ENCODE results near the gene TBCK.
"Not testable (repeated sequence)": the region's sequence is repeated elsewhere in the genome, so short reads cannot be mapped to it uniquely, and the experiment has no call there.

TBCK gene

DNA sequence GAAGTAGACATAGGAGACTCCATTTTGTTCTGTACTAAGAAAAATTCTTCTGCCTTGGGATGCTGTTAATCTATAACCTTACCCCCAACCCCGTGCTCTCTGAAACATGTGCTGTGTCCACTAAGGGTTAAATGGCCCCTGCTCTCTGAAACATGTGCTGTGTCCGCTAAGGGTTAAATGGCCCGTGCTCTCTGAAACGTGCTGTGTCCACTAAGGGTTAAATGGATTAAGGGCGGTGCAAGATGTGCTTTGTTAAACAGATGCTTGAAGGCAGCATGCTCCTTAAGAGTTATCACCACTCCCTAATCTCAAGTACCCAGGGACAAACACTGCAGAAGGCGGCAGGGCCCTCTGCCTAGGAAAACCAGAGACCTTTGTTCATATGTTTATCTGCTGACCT lies 5.8 kb upstream of the TBCK start:
- not testable (repeated sequence) for DNase-seq (ENCODE audit: low read depth, low spot score)

DNA sequence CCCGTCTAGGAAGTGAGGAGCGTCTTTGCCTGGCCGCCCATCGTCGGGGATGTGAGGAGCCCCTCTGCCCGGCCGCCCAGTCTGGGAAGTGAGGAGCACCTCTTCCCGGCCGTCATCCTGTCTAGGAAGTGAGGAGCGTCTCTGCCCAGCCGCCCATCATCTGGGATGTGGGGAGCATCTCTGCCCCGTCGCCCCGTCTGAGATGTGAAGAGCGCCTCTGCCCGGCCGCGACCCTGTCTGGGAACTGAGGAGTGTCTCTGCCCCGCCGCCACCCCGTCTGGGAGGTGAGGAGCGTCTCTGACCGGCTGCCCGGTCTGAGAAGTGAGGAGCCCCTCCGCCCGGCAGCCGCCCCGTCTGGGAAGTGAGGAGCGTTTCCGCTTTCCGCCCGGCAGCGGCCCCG lies 5.2 kb upstream of the TBCK start:
- DNase-seq (ENCODE audit: low read depth, low spot score) = not testable (repeated sequence)

DNA sequence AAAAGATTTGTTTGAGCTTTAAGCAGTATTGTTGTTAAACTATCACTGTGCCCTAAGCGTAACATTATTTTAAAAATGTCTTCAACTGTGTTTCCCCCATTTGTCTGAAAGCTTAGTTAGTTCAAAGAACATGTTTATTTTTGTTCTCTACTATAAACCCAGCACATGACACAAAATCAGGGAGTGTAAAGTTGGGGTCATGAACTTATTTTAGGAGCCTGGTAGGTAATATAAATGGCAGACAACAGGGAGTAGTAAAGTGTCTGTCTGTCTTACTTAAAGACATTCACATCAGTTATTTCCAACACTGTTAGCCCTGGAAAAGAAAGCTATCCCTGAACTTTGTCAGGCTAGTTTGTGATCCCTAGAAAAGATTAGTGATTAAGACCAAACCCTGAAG lies 4.2 kb upstream of the TBCK start:
- DNase-seq (ENCODE audit: low read depth, low spot score) = no peak

DNA sequence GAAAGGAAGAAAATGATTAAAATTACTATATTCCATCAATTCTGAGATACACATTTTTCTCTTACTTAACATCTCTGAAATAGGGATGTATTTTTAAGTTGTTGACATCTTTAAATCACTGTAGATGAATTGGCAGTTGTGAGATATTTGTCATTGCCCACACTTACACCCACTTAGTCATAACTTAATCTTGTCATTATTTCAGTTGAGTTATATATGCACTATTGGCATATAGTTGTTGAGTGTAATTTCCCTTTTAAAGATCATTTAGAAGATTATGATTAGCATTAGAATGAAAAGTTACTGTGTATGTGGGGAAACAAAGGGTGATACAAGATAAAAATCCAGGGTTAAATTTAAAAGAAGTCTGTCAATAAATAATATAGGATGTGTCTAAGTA lies 2.5 kb upstream of the TBCK start:
- no peak for DNase-seq (ENCODE audit: low read depth, low spot score)

DNA sequence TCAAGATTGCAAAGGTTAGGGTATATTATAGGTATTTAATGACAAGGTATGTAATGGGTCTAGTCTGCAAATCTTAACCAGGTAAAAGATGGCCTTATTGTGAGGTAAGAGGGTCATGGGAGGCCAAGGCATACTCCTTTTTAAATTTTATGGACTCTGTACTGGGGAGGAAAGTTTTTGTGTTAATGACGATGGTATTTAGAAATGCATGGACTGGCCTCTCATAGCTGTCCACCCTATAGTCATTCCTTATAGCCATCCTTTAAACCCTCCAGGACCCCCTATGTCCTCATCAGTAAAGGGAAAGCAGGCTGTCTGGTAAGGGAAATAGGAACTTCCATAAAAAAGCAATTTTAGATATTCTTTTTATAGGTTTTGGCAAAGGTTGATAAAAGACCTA lies 1.8 kb upstream of the TBCK start:
- DNase-seq (ENCODE audit: low read depth, low spot score) = no peak

DNA sequence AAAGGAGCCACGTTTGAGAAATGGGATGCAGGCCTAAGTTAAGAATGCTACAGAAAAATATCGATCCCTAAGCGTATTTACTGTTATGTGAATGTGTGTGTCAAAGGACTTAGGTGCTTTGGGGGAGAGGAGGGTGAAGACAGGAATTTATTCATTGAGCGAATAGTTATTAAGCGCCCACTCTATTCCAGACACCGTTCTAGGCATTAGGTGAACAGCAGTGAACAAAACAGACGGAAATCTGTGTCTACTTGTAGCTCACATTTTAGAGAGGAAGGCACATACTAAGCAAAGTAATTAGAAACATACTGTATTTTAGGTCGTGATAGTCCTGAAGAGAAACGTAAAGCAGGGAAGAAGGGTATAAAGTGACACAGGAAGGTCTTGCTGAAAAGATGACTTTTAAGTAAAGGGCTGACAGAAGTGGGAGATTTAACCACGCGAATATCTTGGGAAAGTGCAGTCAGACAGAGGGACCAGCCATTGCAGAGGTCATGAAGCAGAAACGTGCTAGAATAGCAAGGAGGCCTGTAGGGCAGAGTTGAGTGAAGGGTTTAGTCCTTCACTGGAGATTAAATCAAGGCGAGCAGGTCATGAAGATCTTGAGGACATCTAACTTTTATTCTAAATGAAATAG lies 882 bp upstream of the TBCK start:
- DNase-seq (ENCODE audit: low read depth, low spot score) = no peak

DNA sequence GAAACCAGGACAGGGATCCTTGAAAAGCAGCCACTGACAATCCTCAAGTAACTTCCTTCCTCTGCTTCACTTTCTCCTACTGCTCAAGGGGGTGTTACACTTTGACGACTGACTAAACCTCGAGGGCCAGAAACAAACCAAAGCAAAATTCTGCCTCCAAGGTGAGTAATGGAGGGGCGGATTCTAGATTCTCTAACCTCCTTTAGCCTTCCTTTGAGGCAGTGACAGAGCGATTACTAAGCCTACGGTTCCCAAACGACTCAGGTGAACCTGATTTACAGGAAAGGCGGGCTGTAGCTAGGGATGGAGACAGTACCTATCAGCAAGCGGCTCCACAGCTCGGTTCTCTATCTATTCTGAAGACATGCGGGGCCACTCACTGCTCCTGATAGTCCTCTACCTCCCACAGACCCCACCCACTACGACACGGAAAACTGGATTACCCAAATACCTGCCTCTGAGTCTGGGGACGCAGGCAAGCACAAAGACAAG lies 487 bp downstream of the TBCK start:
- DNase-seq (ENCODE audit: low read depth, low spot score) = no peak

DNA sequence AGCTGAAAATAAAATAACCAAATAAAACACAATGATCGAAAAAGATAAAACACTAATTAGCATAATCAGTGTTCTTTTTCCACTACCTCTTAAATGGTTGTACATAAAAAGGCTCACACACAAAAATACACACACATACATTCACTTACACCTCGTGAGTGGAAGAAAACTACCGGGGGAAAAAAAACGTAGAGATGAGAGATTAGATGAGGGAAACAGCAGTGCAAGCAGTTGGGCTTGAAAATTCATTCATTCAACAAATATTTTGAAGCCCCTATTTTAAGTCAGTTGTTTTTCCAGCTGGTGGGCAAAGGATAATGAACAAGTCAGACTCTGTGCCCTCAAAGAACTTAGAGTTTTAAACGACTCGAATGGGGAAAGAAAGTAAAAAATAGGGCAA lies 1.0 kb downstream of the TBCK start:
- no peak for DNase-seq (ENCODE audit: low read depth, low spot score)

DNA sequence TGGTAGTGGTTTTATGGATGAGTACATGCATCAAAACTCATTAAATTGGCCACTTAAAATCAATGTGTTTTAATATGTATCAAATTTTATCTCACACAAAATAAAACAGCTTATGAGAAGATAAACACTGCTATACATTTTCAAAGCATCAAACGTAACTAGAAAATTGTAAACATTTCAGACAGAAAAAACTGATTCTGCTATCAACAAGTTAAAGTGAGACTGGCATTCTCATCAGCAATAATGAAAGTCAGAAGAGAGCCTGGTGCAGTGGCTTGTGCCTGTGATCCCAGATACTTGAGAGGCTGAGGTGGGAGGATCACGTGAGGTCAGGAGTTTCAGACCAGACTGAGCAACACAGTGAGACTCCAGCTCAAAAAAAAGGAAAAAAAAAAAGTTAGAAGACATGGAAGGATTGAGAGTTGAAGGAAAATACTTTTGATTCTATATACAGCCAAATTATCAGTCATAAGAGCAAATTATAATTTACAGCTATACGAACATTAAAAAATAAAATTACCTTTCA lies 2.9 kb downstream of the TBCK start:
- DNase-seq (ENCODE audit: low read depth, low spot score) = no peak

DNA sequence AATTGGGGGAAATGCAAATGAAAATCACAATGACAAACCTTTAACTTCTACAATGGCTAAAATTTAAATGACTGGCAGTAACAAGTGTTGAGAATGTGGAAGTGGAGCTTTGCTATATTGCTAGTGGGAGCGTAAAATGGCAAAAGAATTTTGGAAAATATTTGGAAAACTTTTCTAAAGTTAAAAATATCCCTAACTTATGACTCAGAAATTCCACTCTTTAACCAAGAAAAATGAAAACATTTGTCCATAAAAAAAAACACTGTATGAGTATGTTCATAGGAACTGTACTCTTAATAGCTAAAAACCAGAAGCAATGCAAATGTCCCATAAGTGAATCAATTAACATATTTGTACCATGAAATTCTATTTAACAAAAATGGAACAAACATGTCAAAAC lies 3.6 kb downstream of the TBCK start:
- DNase-seq (ENCODE audit: low read depth, low spot score) = no peak

DNA sequence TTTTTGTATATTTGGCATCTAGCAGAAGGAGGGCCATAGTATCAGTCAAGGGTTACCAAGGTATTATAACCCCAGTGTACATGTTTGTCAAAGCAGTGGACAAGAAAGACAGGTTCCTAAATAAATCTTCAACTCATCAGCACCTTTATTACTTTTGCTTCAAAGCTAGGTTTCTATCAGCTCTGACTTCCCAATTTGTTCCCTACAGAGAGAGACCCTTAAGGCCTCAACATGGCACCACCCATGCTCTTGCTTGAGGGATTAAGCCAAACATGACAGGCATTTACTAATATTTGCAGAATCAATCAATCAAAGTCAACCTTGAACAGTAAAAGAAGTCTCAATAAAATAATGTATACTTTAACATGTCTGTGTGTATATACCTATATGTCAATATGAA lies 9.4 kb downstream of the TBCK start:
- DNase-seq (ENCODE audit: low read depth, low spot score) = no peak

DNA sequence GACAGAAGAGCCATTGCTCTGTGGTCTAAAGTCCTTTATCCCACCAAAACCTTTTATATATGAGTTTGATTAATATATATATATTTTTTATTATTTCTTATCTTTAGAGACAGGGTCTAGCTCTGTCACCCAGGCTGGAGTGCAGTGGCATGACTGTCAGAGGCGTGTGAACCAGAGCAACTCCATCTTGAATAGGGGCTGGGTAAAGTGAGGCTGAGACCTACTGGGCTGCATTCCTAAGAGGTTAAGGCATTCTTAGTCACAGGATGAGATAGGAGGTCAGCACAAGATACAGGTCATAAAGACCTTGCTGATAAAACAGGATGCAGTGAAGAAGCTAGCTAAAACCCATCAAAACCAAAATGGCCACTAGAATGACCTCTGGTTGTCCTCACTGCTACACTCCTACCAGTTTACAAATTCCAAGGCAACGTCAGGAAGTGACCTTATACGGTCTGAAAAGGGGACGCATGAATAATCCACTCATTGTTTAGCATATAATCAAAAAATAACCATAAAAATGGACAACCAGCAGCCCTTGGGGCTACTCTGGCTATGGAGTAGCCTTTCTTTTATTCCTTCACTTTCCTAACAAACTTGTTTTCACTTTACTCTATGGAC lies 10.5 kb downstream of the TBCK start:
- no peak for DNase-seq (ENCODE audit: low read depth, low spot score)

DNA sequence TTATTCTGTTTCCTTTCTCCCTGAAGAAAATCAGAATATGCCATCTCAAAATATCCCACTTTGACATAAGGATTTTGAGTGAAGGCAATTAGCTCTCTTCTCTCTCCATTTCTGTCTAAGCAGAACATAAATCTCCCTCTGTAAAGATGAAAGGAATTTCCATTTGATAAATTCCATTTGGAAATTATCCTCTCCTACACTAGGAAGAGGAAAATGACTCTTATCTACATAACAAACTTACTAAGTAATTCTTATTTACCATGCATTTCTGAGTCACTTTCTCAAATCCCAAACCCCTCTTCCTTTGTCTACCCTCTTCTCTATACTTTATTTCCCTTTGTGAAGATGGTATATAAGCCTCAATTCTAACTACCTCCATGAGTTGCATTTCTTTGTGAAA lies 11.4 kb downstream of the TBCK start:
- no peak for DNase-seq (ENCODE audit: low read depth, low spot score)

DNA sequence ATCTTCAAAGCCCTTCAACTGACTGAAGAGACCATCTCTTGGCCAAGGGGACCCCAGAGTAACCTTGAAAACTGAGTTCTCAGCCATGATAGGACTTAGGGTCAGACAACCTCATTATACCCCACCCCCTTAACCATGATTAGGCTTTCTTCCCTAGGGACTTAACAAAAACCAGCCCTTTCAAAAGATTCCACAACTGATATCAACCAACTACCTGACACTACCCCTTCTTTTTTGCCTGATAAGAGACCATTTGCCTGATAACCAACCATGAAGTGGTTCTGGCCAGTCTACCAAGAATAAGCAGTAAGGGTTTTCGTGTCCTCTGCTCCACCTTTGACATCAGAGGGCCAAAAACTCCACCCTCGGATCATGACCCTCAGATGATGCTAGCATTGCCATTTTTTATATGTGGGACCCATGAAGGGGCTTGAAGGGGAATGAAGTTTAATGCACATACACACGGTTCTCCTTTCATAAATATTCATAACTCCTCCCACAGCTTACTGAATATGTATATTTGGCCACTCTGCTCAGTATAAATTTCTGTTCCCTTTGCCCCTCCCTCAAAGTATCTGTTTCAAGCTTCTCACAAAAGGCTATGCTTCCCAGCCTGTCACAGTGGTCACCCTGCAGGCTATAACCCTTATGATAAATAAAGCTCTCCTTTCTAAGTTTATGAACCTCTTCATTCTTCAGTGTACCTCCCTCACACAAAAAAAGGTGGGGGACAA lies 12.3 kb downstream of the TBCK start:
- no peak for DNase-seq (ENCODE audit: low read depth, low spot score)

DNA sequence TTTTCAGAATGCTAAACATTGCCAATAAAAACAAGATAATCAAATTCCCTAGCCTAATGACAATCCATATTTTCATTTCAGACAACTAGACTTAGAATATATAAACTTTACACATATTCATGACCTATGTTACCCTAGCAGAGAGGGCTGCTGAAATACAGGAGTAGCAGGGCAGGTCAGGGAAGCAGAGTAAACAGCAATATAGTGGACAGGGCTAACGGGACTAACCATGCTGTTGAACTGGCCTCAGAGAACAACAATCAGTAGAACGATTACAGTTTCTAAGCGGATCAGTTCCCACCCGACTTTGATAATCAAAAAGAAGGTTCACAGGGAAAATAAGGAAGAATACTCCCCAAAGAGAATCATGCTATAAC lies 14.0 kb downstream of the TBCK start:
- no peak for DNase-seq (ENCODE audit: low read depth, low spot score)

DNA sequence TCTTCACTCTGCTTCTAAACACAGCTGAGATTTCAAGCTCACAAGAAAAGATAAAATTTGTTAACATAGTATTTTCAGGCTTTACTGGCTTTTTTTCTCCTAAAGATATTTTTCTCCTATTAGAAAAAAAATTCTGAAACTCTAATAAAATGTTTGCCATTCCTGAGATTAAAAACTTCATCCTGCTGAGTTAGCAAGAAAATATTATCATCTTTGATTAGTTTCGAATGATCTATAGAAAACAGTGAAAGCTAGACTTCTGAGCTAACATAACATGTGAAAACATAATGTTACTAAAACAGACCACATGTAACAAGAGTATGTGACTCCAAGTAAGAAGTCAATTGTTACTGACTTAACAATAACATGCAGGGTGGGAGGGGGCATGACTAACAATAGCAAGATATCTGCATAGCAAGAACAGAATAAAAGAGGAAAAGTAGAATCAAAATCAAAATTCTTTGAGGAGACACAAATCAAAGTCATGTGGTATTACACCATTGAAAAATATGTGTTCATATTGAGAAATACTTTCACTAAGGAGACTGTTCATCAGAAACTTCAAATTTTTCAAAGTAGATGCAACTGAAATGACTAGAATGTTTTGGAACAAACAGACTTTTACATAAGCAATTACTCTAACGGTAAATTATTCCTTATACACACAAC lies 14.5 kb downstream of the TBCK start:
- DNase-seq (ENCODE audit: low read depth, low spot score) = no peak

DNA sequence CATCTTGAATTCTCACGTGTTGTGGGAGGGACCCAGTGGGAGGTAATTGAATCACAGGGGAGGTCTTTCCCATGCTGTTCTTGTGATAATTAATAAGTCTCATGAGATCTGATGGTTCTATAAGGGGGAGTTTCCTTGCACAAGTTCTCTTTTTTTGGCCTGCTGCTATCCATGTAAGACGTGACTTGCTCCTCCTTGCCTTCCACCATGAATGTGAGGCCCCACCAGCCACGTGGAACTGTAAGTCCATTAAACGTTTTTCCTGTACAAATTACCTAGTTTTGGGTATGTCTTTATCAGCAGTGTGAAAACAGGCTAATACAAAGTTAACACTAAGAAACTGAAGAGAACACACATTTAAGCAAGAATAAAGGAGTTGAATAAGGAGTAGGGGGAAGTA lies 16.0 kb downstream of the TBCK start:
- no peak for DNase-seq (ENCODE audit: low read depth, low spot score)

DNA sequence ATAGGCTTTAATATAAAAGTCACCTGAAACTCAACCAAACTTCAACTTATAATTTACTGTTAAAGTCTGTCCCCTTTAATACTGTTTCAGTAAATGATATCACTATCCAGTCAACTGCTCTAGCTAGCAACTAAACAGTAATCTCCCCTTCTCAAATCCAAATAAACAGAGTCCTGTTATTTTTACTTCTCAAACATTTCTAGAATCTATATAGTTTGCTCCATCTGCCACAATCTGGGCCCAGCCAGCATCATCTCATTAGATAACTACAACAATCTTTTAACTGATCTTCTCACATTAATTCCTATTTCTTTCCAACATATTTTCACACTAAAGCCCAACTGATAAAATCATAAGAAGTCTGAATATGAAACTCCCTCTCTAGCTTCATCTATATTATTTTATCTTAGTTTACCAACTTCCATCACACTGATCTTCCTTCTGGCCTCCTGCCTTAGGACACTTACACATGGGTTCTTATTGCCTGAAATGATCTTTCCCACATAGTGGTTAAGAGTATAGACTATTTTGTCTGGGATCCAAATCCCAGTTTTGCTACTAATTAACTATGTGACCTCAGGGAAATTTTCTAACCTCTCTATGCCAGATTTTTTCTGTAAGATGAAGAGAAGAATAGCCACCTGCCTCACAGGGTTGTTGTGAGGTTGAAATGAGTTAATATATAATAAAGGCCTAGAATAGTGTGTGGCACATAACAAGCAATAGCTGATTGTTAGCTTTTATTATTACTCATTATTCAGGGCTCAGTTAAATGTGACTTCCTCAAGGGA lies 18.6 kb downstream of the TBCK start:
- no peak for DNase-seq (ENCODE audit: low read depth, low spot score)

DNA sequence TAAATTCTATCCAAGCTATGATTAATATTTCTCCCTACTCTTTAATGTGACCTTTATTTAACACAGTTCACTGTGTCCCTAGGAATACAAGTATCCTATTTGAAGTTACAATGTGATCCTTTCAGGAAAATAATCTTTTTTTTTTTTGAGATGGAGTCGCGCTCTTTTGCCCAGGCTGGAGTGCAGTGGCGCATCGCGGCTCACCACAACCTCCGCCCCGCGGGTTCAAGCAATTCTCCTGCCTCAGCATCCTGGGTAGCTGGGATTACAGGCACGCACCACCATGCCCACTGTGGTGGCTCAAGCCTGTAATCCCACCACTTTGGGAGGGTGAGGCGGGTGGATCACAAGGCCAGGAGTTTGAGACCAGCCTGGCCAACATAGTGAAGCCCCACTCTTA lies 21.9 kb downstream of the TBCK start:
- no peak for DNase-seq (ENCODE audit: low read depth, low spot score)

DNA sequence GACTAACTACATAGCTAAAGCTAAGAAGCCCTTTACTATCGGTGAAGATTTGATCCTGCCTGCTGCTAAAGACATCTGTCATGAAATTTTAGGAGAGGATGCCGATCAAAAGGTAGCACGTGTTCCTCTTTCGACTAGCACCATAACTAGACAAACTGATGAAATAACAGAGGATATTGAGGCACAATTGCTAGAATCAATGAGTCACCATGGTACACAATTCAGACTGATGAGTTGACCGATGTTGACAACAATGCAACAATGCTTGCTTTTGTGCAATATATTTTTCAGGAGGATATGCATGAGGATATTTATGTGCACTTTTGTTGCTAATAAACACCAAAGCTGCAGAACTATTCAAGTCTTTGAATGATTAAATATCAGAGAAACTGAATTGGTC lies 24.3 kb downstream of the TBCK start:
- DNase-seq (ENCODE audit: low read depth, low spot score) = no peak

DNA sequence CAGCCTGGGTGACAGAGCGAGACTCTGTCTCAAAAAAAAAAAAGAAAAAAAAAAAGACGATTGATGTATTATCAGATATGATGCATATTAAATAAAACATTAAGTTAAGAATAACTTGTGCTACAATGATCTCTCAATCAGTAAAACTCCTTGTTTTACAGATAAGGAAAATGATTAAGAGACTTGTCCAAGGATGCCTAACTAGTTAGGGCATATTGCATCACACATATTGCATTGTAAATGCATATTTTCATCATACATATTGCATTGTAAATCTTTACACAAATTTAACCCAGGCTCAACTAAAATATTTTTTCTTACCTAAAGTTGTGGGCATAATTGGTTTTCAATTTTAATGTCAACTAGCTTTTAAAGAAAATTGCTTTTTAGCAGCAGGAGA lies 26.3 kb downstream of the TBCK start:
- no peak for DNase-seq (ENCODE audit: low read depth, low spot score)

Data from iPS DF 19.7 (cell line).